OCI-LY3 (cell line): ENCODE results near the gene DVL2.

Source experiments
- H2AFZ ChIP-seq: fragments of 200-600, 300-600 bp; shearing (Covaris generic); 2 replicates; pipeline ENCODE4 v1.6.0; 2014; ENCODE audit warnings: antibody characterized with exemption, low read depth, low read length
- H3K27ac ChIP-seq: fragments of 200-600, 300-600 bp; sonication (generic); 2 replicates; pipeline ENCODE4 v1.5.1; 2014; ENCODE audit warnings: mild to moderate bottlenecking, low read length, moderate library complexity, mixed read lengths
- H3K27me3 ChIP-seq: fragments of 200-600, 300-600 bp; sonication (generic); 2 replicates; pipeline ENCODE4 v1.6.1; 2014; ENCODE audit warnings: low read depth, low read length, mixed read lengths
- H3K36me3 ChIP-seq: fragments of 200-600, 300-600 bp; sonication (generic); replicated peaks from 2 replicates; pipeline ENCODE3; 2014; ENCODE audit warnings: low read depth, low read length, mixed read lengths
- H3K4me1 ChIP-seq: fragments of 300-600, 200-600 bp; sonication (generic); 2 replicates; pipeline ENCODE4 v1.6.1; 2014; ENCODE audit warnings: low read length, mixed read lengths
- H3K4me2 ChIP-seq: fragments of 200-600, 300-600 bp; sonication (generic); 2 replicates; pipeline ENCODE4 v1.6.1; 2014; ENCODE audit warnings: low read length, mixed read lengths
- H3K4me3 ChIP-seq: fragments of 300-600, 200-600 bp; sonication (generic); 2 replicates; pipeline ENCODE4 v1.5.1; 2014; ENCODE audit warnings: antibody characterized with exemption, mild to moderate bottlenecking, low read length, moderate library complexity
- H3K79me2 ChIP-seq: fragments of 300-600, 200-600 bp; shearing (Covaris generic); 2 replicates; pipeline ENCODE4 v1.6.1; 2014; ENCODE audit warnings: mild to moderate bottlenecking, low read length, mixed read lengths
- H3K9ac ChIP-seq: fragments of 300-600, 200-600 bp; shearing (Covaris generic); 2 replicates; pipeline ENCODE4 v1.6.0; 2014; ENCODE audit warnings: mild to moderate bottlenecking, low read length, moderate library complexity
- H3K9me3 ChIP-seq: fragments of 200-600, 300-600 bp; shearing (Covaris generic); 2 replicates; pipeline ENCODE4 v1.6.1; 2014; ENCODE audit warnings: low read length, mixed read lengths; ENCODE audit not compliant: insufficient read depth
- H4K20me1 ChIP-seq: fragments of 200-600, 300-600 bp; sonication (generic); 2 replicates; pipeline ENCODE4 v1.6.1; 2016; ENCODE audit warnings: low read length, mixed read lengths; ENCODE audit not compliant: insufficient read depth
- EZH2phosphoT487 ChIP-seq: fragments of 200-600 bp; shearing (Covaris generic); IDR thresholded peaks from 2 replicates; pipeline ENCODE4 v1.6.1; 2018; ENCODE audit warnings: antibody characterized with exemption, mixed run types, low read depth
- TF ChIP-seq, protein P1 (sequence below): fragments of 200-600, 300-600 bp; sonication (generic); IDR thresholded peaks from 2 replicates; pipeline ENCODE4 v1.5.1; 2014; ENCODE audit warnings: antibody characterized with exemption, low read length, low read depth

Gene DVL2

GRCh38 chr17:7208754-7209460, 25.4 kb downstream of the DVL2 start:
- Histone ChIP-seq H3K79me2 (no peaks in the 10 kb centered on the region), H3K36me3 (no peaks in the 10 kb centered on the region), H3K27ac (no peak overlapping the region), H3K4me2 (no peak overlapping the region), H2AFZ (no peak overlapping the region), H3K9me3 (no peaks in the 10 kb centered on the region), H3K4me3 (no peak overlapping the region), H4K20me1 (no peaks in the 10 kb centered on the region), H3K9ac (no peak overlapping the region), H3K4me1 (peaks cover 15% of the 10 kb centered on the region), H3K27me3 (no peaks in the 10 kb centered on the region)
- TF ChIP-seq EZH2phosphoT487 = no peak
- TF ChIP-seq, protein P1, sequence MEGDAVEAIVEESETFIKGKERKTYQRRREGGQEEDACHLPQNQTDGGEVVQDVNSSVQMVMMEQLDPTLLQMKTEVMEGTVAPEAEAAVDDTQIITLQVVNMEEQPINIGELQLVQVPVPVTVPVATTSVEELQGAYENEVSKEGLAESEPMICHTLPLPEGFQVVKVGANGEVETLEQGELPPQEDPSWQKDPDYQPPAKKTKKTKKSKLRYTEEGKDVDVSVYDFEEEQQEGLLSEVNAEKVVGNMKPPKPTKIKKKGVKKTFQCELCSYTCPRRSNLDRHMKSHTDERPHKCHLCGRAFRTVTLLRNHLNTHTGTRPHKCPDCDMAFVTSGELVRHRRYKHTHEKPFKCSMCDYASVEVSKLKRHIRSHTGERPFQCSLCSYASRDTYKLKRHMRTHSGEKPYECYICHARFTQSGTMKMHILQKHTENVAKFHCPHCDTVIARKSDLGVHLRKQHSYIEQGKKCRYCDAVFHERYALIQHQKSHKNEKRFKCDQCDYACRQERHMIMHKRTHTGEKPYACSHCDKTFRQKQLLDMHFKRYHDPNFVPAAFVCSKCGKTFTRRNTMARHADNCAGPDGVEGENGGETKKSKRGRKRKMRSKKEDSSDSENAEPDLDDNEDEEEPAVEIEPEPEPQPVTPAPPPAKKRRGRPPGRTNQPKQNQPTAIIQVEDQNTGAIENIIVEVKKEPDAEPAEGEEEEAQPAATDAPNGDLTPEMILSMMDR = no peak

- Histone ChIP-seq H3K9me3 (no peaks in the 10 kb centered on the region), H3K36me3 (no peaks in the 10 kb centered on the region), H3K79me2 (no peaks in the 10 kb centered on the region), H3K27me3 (no peaks in the 10 kb centered on the region), H3K4me3 (no peak overlapping the region), H2AFZ (no peak overlapping the region), H3K4me1 (peaks cover 10% of the 10 kb centered on the region), H3K9ac (no peak overlapping the region), H4K20me1 (no peaks in the 10 kb centered on the region), H3K4me2 (no peak overlapping the region), H3K27ac (no peak overlapping the region)
- no peak for TF ChIP-seq EZH2phosphoT487
- TF ChIP-seq, protein P1 = no peak
These were observed 26.2 kb downstream of the DVL2 start for GRCh38 chr17:7208027-7208571.

DNA sequence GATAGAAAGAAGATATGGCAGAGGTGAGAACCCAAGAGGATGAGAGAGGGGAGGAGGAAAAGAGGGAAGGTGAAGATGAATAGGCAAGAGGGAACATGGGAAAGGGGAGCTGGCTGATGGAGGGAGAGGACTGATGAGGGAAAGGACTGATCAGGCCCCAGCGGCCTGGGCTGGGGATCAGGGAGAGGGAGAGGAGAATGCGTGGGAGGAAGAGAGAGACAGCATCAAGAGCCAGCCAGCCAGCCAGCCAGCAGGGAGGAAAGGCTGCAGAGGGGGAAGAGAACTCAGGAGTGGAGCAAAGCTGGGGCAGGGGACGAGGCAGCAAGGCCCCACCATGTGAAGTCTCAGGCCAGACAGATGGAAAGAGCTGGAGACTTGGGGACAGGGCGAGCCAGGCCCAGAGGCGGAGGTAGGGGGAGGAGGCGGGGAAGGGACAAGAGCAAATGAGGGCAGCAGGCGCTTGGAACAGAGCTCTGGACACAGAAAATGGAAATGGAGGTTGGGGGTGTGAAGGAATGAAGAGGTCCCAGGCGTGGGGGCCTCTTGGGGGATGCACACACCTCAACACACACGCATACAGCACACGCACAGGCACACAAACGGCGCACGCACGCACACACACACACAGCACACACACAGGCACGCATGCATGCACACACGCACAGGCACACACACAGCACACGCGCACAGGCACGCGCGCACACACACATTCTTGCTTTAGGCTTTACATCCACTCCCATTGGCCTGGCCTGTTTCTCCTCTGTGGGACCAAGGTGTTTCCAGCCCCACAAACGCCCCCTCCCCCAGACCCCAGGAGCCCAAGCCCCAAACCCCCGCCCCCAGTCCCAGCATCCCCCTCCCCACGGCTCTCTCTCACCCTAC, 27.0 kb downstream of the DVL2 start:
- Histone ChIP-seq H3K79me2 (no peaks in the 10 kb centered on the region), H3K9me3 (no peaks in the 10 kb centered on the region), H2AFZ (no peak overlapping the region), H3K36me3 (no peaks in the 10 kb centered on the region), H3K4me1 (peaks cover 10% of the 10 kb centered on the region), H3K27me3 (no peaks in the 10 kb centered on the region), H4K20me1 (no peaks in the 10 kb centered on the region), H3K27ac (no peak overlapping the region), H3K9ac (no peak overlapping the region), H3K4me2 (no peak overlapping the region), H3K4me3 (no peak overlapping the region)
- TF ChIP-seq, protein P1 = no peak
- TF ChIP-seq EZH2phosphoT487 = no peak

DNA sequence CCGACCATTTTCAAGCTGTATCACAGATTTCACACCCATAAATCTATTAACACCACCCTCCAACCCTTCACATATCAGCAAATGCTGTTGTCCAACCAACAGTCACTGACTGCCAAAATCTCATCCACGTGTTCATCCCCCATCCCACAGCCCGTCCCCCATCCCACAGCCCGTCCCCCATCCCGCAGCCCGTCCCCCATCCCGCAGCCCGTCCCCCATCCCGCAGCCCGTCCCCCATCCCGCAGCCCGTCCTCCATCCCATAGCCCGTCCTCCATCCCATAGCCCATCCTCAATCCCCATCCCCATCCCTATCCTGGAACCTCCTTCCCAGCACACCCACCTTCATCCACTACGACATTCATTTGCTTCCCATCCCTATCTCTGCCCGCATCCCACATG, 28.8 kb downstream of the DVL2 start:
- H3K4me1 ChIP-seq = peaks cover 10% of the 10 kb centered on the region
- no peaks in the 10 kb centered on the region for H3K9me3 ChIP-seq
- H2AFZ ChIP-seq = peak overlapping the region; percentile 83; the same call in 1 of the 2 replicates
- TF ChIP-seq, protein P1 = no peak
- no peak for TF ChIP-seq EZH2phosphoT487
- peak overlapping the region; percentile 38 for H3K9ac ChIP-seq
- no peaks in the 10 kb centered on the region for H3K36me3 ChIP-seq
- H3K4me2 ChIP-seq = peak overlapping the region; percentile 90
- H3K27ac ChIP-seq = no peak overlapping the region
- H3K4me3 ChIP-seq = peak overlapping the region; percentile 76
- H3K79me2 ChIP-seq = no peaks in the 10 kb centered on the region
- no peaks in the 10 kb centered on the region for H4K20me1 ChIP-seq
- H3K27me3 ChIP-seq = no peaks in the 10 kb centered on the region
